HG03469 (cell line): ENCODE measurements around the gene UTP18.
"Not testable (repeated sequence)": the region's sequence is repeated elsewhere in the genome, so short reads cannot be mapped to it uniquely, and the experiment has no call there.

ENCODE experiments used
- ATAC-seq: cut with Tn5 transposase; IDR thresholded peaks from one replicate; pipeline ENCODE4 v1.9.1; 2021; ENCODE audit warnings: mild to moderate bottlenecking, moderate library complexity, moderate number of reproducible peaks; ENCODE audit not compliant: unreplicated experiment

The UTP18 gene

DNA sequence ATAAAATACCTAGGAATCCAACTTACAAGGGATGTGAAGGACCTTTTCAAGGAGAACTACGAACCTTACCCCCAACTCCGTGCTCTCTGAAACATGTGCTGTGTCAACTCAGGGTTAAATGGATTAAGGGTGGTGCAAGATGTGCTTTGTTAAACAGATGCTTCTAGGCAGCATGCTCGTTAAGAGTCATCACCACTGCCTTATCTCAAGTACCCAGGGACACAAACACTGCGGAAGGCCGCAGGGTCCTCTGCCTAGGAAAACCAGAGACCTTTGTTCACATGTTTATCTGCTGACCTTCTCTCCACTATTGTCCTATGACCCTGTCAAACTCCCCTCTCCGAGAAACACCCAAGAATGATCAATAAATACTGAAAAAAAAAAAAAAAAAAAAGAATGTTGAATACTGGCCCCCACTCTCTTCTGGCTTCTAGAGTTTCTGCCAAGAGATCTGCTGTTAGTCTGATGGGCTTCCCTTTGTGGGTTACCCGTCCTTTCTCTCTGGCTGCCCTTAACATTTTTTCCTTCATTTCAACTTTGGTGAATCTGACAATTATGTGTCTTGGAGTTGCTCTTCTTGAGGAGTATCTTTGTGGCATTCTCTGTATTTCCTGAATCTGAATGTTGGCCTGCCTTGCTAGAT lies 70.6 kb downstream of the UTP18 start:
- not testable (repeated sequence) for ATAC-seq

- no peak for ATAC-seq
Measured at GRCh38 chr17:51335006-51335590, 74.8 kb downstream of the UTP18 start.

DNA sequence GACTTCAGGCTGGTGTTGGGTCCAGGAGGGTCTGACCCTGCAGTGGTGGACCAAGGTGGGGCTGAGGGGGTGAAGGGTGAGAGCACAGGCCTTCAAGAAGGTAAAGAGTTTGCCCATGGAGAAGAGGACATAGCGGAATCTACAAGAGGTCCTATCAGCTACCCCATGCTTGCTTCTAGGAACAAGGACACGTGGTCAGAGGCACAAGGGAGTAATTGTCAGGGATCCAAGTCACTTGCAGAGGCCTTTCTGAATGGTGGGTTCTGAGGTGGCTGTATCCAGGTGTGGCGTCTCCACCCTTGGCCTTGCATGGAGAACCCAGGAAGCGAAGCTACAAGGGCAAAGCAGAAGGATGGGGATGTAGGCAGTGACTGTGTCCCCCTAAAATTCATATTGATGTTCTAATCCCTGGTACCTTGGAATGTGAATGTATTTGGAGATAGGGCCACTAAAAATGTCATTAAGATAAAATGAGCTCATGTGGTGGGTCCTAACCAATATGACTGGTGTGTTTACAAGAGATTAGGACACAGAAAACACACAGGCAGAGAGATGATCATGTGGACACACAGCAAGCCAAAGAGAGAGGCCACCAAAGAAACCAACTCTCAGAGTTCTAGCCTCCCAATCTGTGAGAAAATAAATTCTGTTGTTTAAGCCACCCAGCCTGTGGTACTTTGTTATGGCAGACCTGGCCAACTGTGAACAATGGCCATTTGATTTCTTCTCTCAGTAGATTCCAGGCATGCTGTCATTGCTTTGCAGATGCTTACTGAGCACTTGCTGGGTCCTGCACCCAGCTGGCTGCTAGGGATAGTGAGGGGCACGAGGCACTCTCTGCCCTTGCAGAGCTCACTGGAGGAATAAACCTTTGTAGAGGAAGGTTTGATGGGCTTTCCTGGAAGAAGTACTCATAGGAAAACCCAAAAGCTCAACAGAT lies 75.8 kb downstream of the UTP18 start:
- ATAC-seq, result no peak

- no peak for ATAC-seq
Measured at GRCh38 chr17:51341457-51341856, 81.1 kb downstream of the UTP18 start.

- ATAC-seq, result no peak
Measured at GRCh38 chr17:51342257-51342656, 81.9 kb downstream of the UTP18 start.

DNA sequence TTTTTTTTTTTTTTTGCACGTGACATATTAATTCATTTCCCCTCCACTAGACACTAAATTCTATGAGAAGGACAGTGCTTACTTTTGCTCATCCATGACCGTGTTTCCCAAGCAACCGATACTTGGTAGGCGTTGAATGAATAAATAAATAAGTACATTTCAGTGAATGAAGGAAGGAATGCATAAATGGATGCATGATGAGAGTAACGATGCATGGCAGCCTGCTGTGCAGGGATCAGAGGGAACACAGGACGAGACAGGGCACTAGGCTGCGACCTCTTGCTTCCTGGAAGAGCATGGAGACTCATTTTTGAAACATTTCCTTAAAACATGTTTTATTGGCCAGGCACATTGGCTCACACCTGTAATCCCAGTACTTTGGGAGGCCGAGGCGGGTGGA lies 84.2 kb downstream of the UTP18 start:
- no peak for ATAC-seq

DNA sequence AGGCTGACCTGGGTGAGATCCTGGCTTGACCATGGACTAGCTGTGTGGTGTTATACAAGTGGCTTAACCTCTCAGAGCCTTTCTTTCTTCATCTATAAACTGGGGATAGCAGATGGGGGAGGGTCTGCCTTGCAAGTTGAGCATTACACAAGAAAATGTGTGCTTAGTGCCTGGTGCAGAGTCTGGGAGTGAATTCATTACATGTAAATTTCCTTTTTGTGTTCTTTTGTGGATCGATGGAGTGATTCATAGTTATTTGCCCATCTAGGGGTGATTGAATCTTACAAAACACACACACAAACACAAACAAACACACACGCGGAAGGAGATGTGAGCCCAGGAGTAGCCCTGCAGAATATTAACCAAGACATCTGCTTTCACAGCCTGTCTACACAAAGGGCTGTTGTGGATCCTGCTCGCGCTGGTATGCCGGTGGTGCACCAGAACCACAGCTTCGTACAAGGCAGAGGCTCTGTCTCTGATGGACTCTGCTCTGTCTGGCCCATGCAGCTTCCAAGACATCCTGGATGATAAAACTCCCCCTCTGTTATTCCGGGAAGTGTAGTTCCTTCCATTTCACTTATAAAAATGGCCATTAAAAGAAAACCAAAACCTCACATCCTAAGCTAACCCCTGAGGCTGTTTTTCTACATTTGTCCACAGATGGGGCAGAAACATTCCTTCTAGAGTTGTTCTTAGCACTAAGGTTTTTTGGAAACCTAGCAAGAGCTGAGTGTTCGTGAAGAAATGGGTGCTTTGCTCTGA lies 86.1 kb downstream of the UTP18 start:
- ATAC-seq, result no peak
